SU-DHL-6 (cell line): ENCODE measurements around the gene CREB5.

ENCODE experiments used
- H2AFZ ChIP-seq: fragments of 200-600 bp; sonication (generic); 2 replicates; pipeline ENCODE4 v1.6.1; 2014; ENCODE audit warnings: low read depth, mild to moderate bottlenecking, moderate library complexity, mixed read lengths, antibody characterized with exemption, low read length; ENCODE audit not compliant: severe bottlenecking
- H3F3A ChIP-seq: fragments of 200-600 bp; shearing (Covaris generic); 2 replicates; pipeline ENCODE4 v1.6.0; 2016; ENCODE audit warnings: antibody characterized with exemption, mild to moderate bottlenecking; ENCODE audit not compliant: insufficient read depth
- H3K27ac ChIP-seq: fragments of 200-600 bp; sonication (generic); 2 replicates; pipeline ENCODE4 v1.5.1; 2016; ENCODE audit warnings: low read depth, mild to moderate bottlenecking, low read length, moderate library complexity, mixed read lengths
- H3K27me3 ChIP-seq: fragments of 200-600 bp; sonication (generic), shearing (Covaris generic); 2 replicates; pipeline ENCODE4 v1.6.0; 2014; ENCODE audit warnings: mild to moderate bottlenecking, low read length
- H3K36me3 ChIP-seq: fragments of 200-600 bp; sonication (generic); 2 replicates; pipeline ENCODE4 v1.6.1; 2014; ENCODE audit warnings: mild to moderate bottlenecking, low read length, mixed read lengths
- H3K4me2 ChIP-seq: fragments of 300-600, 200-600 bp; shearing (Covaris generic), sonication (generic); 2 replicates; pipeline ENCODE4 v1.6.0; 2014; ENCODE audit warnings: low read length, low read depth, mild to moderate bottlenecking; ENCODE audit not compliant: poor library complexity, severe bottlenecking
- H3K4me3 ChIP-seq: fragments of 200-600 bp; sonication (generic); 2 replicates; pipeline ENCODE4 v1.5.1; 2014; ENCODE audit warnings: antibody characterized with exemption, low read length, mild to moderate bottlenecking, mixed read lengths; ENCODE audit not compliant: insufficient read depth, poor library complexity, severe bottlenecking
- H3K79me2 ChIP-seq: fragments of 200-600 bp; sonication (generic); 2 replicates; pipeline ENCODE4 v1.6.1; 2014; ENCODE audit warnings: mild to moderate bottlenecking, low read length, moderate library complexity; ENCODE audit not compliant: insufficient read depth
- H3K9ac ChIP-seq: fragments of 200-600 bp; sonication (generic); 2 replicates; pipeline ENCODE4 v1.7.0; 2014; ENCODE audit warnings: mild to moderate bottlenecking, low read length
- H3K9me2 ChIP-seq: fragments of 200-600 bp; sonication (generic); replicated peaks from 2 replicates; pipeline ENCODE4 v1.6.1; 2014; ENCODE audit warnings: low read length; ENCODE audit not compliant: insufficient read depth
- H3K9me3 ChIP-seq: fragments of 200-600 bp; sonication (generic); 2 replicates; pipeline ENCODE4 v1.6.1; 2014; ENCODE audit warnings: low read length, mixed read lengths; ENCODE audit not compliant: insufficient read depth
- H4K20me1 ChIP-seq: fragments of 200-600 bp; sonication (generic); 2 replicates; pipeline ENCODE4 v1.6.1; 2014; ENCODE audit warnings: low read depth, mild to moderate bottlenecking, antibody characterized with exemption, low read length, moderate library complexity, mixed read lengths
- CTCF ChIP-seq: fragments of 200-600 bp; sonication (generic); IDR thresholded peaks from one replicate; pipeline ENCODE4 v1.5.1; 2017; ENCODE audit warnings: antibody characterized with exemption, mild to moderate bottlenecking, low read length, moderate library complexity; ENCODE audit not compliant: insufficient read depth, poor library complexity, severe bottlenecking
- EZH2phosphoT487 ChIP-seq: fragments of 200-600 bp; sonication (generic), shearing (Covaris generic); conservative IDR thresholded peaks from 2 replicates; pipeline ENCODE4 v1.6.1; 2018; ENCODE audit warnings: mild to moderate bottlenecking, antibody characterized with exemption, low read length, moderate library complexity, mixed read lengths

Gene CREB5

GRCh38 chr7:28837216-28837615, 424.9 kb downstream of the CREB5 start:
- Histone ChIP-seq H3K27me3 (no peaks in the 10 kb centered on the region), H2AFZ (no peak overlapping the region), H3K9me2 (no peaks in the 10 kb centered on the region), H3K9ac (no peak overlapping the region), H3K27ac (no peak overlapping the region), H3K79me2 (no peaks in the 10 kb centered on the region), H3F3A (no peaks in the 10 kb centered on the region), H3K9me3 (no peaks in the 10 kb centered on the region), H3K4me3 (no peak overlapping the region), H3K4me2 (no peak overlapping the region), H3K36me3 (no peaks in the 10 kb centered on the region; the same call in 1 of the 2 replicates), H4K20me1 (no peaks in the 10 kb centered on the region)
- TF ChIP-seq EZH2phosphoT487 (no peak), CTCF (no peak)

GRCh38 chr7:28840592-28840995, 428.3 kb downstream of the CREB5 start:
- Histone ChIP-seq H3K4me3 (no peak overlapping the region), H3K36me3 (no peaks in the 10 kb centered on the region; the same call in 1 of the 2 replicates), H3K9me3 (no peaks in the 10 kb centered on the region), H3K9ac (no peak overlapping the region), H4K20me1 (no peaks in the 10 kb centered on the region), H3K9me2 (no peaks in the 10 kb centered on the region), H3K27me3 (no peaks in the 10 kb centered on the region), H3K27ac (no peak overlapping the region), H2AFZ (no peak overlapping the region), H3K79me2 (no peaks in the 10 kb centered on the region), H3K4me2 (no peak overlapping the region), H3F3A (no peaks in the 10 kb centered on the region)
- TF ChIP-seq EZH2phosphoT487 (no peak), CTCF (peak; percentile 54)

- Histone ChIP-seq H3K4me2 (no peak overlapping the region), H3K9ac (no peak overlapping the region), H3K36me3 (no peaks in the 10 kb centered on the region), H4K20me1 (no peaks in the 10 kb centered on the region), H3K4me3 (no peak overlapping the region), H3K9me2 (no peaks in the 10 kb centered on the region), H3F3A (no peaks in the 10 kb centered on the region), H3K27ac (no peak overlapping the region), H2AFZ (no peak overlapping the region), H3K27me3 (no peaks in the 10 kb centered on the region), H3K79me2 (no peaks in the 10 kb centered on the region), H3K9me3 (no peaks in the 10 kb centered on the region)
- TF ChIP-seq CTCF, result no peak
- no peak for TF ChIP-seq EZH2phosphoT487
Observed at GRCh38 chr7:28841766-28842165, 429.4 kb downstream of the CREB5 start.

GRCh38 chr7:28842769-28843295, 430.5 kb downstream of the CREB5 start:
- Histone ChIP-seq H4K20me1 (no peaks in the 10 kb centered on the region), H3K4me2 (no peak overlapping the region), H3K36me3 (no peaks in the 10 kb centered on the region), H3K4me3 (no peak overlapping the region), H3K9me2 (no peaks in the 10 kb centered on the region), H3K27me3 (no peaks in the 10 kb centered on the region), H2AFZ (no peak overlapping the region), H3F3A (no peaks in the 10 kb centered on the region), H3K27ac (no peak overlapping the region), H3K9me3 (no peaks in the 10 kb centered on the region), H3K79me2 (no peaks in the 10 kb centered on the region), H3K9ac (no peak overlapping the region)
- TF ChIP-seq EZH2phosphoT487 (no peak), CTCF (no peak)
